ENCODE measurements around the gene E4F1.

- TF ChIP-seq PATZ1 (CRISPR knock-in tag; IDR thresholded peaks at IDR 0.05; ENCODE audit: borderline replicate concordance) (no peak), GLIS3 (CRISPR knock-in tag; IDR thresholded peaks at IDR 0.05) (no peak), ZC3H10 (CRISPR knock-in tag; IDR thresholded peaks at IDR 0.05) (no peak), ZNF565 (CRISPR knock-in tag; conservative IDR thresholded peaks at IDR 0.05; ENCODE audit: low read depth) (no peak), BACH2 (CRISPR knock-in tag; IDR thresholded peaks at IDR 0.05; ENCODE audit: borderline replicate concordance) (no peak), ZFP30 (CRISPR knock-in tag; IDR thresholded peaks at IDR 0.05) (no peak), TOX (CRISPR knock-in tag; IDR thresholded peaks at IDR 0.05; ENCODE audit: borderline replicate concordance) (no peak), RARB (CRISPR knock-in tag; IDR thresholded peaks at IDR 0.05) (no peak), CSDC2 (CRISPR knock-in tag; IDR thresholded peaks at IDR 0.05) (no peak), ZNF8 (CRISPR knock-in tag; IDR thresholded peaks at IDR 0.05) (no peak), TCF4 (CRISPR knock-in tag; IDR thresholded peaks at IDR 0.05; ENCODE audit: borderline replicate concordance) (no peak), TSHZ2 (CRISPR knock-in tag; IDR thresholded peaks at IDR 0.05) (no peak)
Observed at GRCh38 chr16:2270588-2271470, 47.4 kb downstream of the E4F1 start.
